ENCODE results near the gene FOXP1.
A peak's percentile ranks its signal among the peaks of the same experiment; 100 is the strongest.

The FOXP1 gene

DNA sequence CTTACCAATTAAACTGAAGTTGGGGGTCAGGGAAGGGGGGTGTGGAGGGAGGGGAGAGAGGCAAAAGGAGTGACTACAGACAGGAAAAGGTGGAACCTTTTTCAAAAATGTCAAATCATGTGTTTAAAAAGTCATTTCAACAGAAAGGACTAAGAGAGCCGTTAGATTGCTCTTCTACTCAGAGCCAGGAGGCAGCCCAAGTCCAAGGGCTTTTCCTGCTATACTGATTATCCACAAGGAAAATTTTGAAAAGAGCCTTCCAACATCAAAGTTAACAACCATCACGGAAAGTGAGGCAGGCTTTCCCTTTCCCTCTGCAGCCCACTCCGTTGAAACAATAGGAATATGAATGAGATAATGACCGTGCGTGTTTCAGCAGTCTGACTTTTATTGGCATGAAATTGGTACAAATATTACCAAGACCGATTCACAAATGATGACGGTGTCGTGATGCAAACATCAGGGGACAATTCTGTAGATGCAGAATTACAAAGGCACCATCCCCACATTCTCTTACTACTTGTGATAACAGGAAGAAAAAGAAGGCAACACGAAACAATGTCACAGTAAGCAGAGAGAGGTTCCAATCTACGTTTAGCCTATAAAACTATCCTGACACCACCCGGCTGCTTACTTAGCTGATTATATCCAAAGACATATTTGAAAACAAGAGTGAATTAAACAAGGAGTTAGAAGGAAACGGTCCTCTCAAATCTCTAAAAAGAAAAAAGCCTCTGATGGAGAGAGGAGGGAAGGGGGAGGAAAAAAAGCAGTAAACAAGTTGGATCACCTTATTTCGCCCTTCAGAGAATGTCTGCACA lies 453.7 kb downstream of the FOXP1 start:
- no peak for DNase-seq (ENCODE audit: low read depth in 2 of 2)

DNA sequence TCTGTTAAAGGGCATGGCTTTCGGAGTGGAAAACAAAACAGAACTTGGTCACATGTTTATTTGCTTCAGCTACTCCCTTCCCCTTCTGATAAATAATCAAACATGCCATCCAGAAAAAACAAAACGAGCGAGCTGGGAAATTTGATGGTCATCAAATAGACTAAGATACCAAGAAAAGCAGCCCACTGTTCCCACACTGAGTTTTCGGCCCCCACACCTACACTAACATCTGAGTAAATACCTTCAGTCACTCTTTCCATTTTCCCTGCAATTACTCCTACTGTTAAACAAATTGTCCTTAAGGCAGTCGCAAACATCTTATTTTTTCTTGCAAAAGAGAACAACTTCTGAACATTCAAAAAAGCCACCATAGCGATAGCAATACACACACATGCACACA lies 454.6 kb downstream of the FOXP1 start:
- no peak for DNase-seq (ENCODE audit: low read depth in 2 of 2)

DNA sequence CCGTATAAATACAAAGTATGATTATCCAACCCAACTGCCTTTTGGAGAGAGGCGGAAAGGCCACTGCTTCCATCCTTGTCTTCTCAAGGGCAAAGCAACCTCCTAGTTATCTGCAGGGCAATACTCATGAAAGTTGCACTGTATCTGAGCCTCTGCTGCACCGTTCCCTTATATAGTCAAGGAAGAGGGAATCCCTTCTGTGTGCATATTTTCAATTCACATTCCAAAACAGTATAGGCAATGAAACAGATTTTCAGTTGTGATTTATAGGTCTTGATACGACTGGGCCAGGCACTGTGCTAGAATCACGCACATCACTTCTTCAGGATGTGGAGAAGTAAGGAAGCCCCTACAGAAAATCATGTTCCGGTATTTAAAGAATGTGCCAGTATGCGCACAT lies 455.7 kb downstream of the FOXP1 start:
- no peak for DNase-seq (ENCODE audit: low read depth in 2 of 2)

DNA sequence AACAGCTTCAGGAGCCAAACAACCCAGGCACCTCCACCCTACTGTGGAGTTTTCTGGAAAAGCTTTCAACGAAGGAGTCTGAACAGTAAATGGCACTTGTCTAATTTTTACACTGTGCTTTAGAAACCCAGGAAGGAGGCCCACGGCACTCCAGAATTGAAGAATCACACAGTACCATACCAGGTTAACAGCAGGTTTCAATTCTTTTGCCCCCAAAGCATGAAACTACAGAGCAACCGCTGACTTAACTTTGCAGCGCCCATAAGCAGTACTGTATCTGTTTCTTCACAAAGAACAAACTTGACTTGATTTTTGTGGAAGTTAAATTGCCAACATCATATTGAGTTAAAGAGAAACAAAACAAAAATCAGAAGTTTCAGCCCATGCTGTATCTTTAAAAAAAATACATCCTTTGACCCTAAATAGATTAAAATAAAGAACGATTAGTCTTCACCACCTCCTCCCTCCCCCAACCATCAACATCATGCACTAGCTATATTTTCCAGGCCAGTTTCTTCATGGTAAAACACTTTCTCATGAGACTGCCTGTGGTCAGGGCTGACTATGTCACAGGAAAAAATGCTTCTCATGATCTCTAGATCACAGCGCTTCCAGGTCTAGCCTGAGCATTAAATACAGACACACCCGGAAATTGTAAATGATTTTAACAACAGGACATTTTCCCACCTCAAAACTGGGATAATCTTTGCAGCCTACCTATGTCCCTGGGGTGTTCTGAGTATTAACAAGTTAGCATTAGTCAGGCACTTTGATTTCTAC lies 456.3 kb downstream of the FOXP1 start:
- DNase-seq (ENCODE audit: low read depth in 2 of 2): peak in 1 of 2 donors; percentile 12

DNA sequence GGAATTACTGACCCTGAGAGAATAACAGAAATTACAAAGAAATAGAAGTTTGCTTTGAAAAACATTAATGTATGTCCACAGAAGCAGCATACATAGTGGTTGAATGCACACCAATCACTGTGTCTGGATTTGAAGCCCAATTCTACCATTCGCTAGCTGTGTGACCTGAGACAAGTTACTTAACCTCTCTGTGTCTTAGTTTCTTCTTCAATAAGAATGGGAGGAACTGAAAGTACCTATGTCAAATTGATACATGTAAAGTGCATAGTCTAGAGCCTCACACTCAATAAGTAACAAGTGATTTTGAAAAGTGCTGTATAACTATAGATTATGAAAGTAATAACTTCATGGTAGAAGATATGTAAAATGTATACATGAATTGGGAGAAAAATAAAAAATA lies 457.8 kb downstream of the FOXP1 start:
- DNase-seq (ENCODE audit: low read depth in 2 of 2): no peak

DNA sequence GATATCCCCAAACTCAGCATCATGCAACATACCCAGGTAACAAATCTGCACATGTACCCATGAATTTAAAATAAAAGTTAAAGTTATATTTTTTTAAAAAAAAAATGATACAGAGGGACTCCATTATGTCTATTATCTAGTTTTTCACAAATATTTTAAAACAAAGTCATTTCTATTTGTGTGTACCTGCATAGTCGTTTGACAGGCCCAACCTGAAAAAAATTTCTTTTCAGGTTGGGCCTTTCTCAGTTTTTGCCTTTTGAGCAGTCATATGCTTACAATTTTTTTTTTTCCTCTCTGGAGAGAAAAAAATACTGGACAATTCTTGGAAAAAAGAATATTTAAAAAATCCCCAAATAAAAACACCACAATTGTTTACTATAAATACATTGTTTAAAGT lies 459.5 kb downstream of the FOXP1 start:
- DNase-seq (ENCODE audit: low read depth in 2 of 2): no peak

DNA sequence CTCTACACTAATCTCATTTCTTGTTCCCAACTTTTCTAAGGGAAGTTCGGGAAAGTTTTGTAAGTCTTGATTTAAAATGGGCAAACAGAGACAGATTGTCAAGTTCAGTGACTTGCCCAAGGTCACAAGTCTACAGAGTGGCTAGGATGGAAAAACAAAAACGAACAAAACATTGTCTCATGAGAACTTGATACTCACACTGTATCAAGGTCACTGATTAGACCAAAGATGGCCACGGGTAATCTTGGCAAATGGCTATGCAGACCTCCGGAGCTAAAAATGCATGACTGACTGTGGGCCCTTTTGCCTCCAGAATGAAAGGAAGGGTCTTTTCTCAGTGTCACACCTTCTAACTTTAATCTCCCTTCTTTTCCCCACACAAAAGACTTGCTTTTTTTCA lies 460.9 kb downstream of the FOXP1 start:
- no peak for DNase-seq (ENCODE audit: low read depth in 2 of 2)

DNA sequence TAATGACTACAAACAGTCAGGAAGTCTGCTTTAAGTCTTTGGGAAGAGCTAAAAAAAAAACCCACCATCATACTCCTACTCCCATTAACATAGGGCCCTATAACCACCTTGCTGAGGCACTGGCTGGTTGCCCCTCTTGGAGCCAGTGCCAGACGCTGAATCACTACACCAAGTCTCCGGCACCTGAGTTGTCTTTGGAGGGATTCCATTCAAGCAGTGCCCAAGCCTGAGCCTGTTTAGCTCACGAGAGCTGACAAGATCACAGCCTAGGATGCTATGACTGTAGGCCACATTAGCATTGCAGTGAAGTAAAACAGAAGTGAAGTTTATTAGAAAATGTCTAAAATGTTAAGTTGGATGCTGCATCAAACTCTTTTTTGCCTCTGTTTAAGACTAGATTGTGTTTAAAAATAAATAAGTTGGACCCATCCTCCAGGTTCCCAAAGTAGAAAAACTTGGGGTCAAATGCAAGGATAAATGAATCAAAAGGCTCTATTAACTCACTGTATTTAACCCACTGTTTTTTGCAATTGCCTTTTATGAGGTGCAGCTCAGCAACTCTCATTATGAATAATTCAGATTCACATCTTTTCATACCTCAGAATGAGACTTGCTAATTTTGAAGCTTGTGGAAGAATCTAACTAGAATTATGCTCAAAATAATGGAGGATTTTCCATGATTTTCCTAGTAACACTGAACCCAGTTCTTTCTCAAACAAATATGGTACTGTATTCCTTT lies 461.9 kb downstream of the FOXP1 start:
- DNase-seq (ENCODE audit: low read depth in 2 of 2): no peak

DNA sequence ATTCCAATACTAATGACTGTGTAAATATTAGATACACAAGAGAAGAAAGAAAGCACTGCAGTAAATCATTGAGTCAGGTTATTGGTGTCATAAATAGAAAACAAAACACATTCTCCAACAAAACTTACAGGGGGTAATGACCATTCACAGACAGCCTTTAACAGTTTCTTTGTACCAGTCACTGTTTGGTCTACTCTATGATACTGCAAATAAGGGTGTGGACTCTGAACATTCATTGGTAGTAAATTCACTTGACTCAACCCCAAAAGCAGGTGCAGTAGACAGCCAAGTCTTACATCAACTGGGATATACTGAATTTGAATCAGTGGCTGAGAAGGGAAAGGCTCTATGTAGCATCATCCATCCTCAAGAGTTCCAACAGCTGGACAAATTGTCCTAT lies 463.5 kb downstream of the FOXP1 start:
- no peak for DNase-seq (ENCODE audit: low read depth in 2 of 2)

DNA sequence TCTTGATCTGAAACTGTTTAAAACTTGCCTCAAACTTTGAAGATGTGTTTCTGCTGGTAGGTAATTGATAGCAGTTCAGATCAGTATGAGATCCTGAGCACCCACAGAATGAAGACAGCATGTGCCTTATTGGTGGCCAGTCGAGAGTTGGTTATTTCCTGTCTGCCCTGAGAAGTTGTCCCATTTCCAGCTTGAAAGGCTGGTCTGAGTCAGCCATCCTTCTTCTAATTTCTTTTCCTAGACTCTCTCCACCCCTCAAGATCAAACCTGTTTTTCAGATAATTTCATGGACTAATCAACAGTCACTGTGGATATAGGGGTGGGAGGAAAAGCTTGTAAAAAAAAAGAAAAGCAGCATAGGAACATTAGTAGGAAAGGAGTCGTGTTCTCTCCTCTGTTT lies 464.4 kb downstream of the FOXP1 start:
- no peak for DNase-seq (ENCODE audit: low read depth in 2 of 2)

DNA sequence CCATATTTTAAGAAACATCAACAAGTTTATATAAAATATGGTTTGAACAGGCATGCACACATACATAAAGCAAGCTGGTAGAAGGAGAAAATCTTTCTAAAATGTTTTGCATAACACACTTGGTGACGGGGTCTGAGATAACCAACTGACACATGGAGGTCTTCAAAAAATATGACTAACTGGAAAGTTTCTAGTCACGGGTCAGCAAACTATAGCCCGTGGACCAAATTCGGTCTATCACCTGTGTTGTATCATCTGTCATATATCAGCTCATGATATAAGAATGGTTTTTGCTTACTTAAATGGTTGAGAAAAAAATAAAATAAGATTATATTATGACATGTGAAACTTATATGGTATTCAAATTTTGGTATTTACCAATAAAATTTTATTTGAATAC lies 465.1 kb downstream of the FOXP1 start:
- DNase-seq (ENCODE audit: low read depth in 2 of 2): no peak

DNA sequence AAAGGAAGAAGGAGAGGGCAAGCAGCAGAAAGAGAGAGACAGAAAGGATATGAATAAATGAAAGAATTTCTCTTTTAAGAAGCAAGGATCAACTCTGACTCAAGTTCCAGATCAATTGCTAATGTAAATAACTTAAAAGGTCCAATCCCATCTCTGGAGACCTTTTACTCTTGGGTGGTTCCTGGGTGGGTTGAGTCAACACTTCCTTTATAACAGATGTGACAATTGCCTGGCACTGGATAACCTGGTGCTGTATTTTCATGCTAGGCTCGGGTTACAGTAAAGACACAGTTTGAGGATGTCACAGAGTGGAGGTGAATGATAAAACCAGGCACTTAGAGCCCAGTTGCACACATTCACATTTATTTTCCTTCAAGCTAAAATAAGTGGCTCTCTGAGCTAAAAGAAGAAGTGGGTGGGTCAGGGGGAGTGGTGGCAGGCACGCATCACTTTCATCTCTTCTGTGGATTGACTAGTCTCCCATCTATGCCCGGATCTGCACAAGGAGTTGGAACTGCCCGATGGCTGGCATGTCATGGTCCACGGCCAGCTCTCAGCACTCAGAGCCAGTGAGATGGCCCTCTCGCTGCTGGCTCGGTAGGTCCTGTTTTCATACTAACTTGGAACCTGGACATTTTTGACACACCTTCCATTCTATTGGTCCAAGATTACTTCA lies 465.8 kb downstream of the FOXP1 start:
- DNase-seq (ENCODE audit: low read depth in 2 of 2): no peak

DNA sequence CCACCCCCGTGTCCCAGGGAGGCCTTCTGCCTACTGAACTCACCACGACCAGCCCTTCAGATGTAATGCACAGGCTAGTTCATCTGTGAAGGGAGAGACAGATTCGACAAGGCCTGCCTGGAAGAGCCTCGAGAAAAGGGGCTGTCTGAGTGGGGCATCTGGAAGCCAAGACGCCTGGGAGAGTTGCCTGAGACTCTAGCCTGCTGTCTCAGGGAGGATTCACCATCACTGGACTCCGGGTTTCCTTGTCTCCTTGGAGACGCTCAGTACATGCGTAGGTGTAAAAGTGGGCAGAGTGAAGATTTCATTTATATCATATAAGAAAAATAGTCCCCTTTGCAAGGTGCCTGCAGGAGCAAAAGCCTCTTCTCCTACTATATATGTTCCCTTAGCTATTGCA lies 468.9 kb downstream of the FOXP1 start:
- no peak for DNase-seq (ENCODE audit: low read depth in 2 of 2)

DNA sequence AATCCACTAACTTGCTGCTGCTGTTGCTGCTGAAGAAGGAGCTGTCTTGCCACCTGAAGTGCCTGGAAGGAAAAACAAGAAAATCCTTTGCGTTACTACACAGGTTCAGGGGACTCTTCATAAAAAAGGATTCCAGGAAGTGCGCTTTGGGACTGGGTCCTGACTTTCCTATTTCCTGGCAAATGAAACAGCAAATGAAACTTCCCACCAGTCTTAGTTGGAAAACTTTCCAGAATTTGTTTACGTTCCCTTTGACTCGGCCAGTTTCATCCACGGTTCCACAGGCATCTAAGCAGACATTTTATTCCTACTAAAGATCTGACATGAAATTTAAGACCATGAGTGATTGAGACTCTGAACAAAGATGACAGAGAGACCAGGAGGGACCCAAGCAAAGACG lies 471.0 kb downstream of the FOXP1 start:
- no peak for DNase-seq (ENCODE audit: low read depth in 2 of 2)

DNA sequence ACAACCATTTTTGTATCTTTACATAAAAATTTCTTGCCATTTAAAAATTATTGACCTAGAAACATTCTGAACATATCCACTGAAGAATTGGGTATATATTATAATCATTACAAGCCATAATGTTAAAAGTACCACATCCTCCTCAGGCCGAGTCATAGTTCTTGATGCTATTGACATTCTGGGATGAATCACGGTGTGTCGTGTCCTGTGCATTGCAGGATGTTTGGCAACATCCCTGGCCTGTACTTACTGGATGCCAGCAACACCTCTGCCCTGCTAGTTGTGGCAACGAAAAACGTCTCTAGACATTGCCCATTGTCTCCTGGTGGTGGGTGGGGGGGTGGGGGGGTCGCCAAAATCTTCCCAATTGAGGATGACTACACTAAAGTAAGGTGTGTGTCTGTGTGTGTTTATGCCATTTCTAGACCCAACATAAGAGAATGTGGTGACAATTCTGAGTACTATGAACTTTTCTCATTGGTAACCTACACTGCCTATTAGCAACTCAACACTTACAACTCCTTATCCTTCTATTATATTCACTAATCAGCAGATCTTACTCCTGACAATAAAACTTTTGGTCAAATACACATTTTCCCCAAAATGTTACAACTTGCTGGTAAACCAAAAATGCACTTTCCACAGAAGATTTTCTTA lies 471.6 kb downstream of the FOXP1 start:
- no peak for DNase-seq (ENCODE audit: low read depth in 2 of 2)

DNA sequence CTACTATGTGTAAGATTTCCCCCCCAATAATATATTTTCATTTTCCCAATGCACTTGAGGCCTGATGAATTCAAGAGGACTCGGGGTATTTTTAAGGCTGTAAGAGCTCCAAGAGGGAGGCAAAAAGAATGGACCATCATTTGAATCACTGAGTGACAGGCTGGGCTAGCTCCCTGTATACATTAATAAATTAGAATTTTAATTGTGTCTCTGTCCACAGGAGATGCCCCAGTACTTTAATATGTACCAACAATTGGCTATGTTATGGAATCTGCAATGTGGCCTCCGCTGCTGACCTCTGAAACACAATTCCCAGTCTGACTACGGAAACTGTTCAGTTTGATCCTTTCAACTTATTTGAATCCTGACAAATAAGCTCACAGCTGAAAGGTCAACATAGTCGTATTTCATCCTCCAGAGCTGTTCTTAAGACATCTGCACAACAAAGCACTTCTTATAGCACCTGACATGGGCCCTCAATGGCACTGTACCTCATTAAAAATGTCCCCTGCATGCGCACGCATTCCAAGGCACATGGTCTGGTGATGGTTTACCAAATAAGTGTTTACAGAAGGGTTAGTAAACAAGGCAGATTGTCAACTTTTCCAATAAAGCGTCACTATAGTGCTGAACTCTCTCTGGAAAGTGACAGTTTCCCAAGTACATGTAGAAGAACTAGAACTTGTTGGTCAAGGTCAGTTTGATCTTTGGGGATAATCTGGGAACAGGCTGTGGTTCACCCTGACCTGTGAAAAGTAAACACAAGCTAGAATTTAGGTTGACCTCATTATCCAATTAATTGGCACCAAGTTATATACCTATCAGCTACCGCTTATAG lies 472.9 kb downstream of the FOXP1 start:
- no peak for DNase-seq (ENCODE audit: low read depth in 2 of 2)

DNA sequence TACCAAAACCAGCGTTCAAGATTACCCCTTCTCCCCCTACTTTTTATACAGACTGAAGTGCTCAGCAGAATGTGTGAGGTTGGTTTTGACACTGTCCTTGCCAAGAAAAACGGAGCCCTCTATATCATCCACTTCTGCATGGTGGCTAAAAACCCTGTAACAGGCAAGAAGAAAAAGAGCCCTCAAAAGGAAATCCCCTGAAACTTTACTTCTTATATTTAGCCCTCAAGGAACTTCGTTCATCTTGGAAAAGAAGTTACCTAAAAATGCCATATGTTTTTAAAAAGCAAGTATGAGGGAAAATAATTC lies 473.6 kb downstream of the FOXP1 start:
- no peak for DNase-seq (ENCODE audit: low read depth in 2 of 2)

DNA sequence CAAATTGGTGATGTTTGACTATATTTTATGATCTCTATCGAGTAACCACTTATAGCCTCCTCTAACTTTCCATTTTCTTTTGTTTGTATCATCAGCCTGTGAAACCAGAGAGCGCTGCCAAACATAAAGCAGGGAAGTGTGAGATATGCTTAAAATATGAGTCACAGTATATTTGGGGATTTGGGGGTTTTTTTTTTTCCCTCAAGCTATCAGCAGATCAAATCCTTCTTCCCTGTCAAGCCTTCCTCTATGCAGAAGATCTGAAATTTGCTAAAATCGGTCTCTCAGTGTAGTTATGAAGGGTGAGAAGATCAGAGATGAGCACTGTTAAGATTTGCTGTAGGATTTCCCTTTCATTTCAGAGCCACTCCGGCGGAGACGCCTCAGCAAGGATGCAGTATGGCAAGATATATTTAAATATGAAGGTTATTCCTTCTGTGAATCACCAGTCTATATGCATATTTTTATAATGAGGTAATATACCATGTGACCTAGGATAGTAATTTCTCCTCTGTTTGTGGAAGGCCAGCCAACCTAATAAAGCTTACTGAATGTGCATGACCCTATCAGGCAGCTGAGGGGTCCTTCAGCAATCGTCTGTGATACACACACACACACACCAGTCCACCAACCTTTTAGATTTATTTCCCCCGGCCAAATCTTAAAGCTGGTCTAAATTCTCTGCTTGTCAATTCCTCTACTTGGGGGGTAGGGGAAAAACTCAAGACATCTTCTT lies 474.1 kb downstream of the FOXP1 start:
- no peak for DNase-seq (ENCODE audit: low read depth in 2 of 2)

DNA sequence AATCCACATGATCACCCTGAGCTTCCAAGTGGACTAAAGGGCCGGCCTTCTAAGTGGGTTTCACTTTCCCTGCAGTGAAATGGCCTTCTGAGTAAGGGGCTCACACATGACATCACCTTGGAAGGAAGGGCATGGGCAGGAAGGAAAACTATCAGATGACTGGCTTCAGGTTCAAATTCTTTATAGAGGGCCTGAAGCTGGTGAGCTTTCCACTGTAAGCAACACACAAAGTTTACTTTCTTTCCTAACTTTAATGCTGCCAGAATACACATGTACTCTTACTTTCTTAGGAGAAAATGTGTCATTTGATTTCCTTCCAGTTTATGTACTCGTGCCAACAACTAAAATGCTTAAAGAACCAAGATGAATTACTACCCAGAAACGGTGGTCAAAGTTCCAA lies 475.6 kb downstream of the FOXP1 start:
- DNase-seq (ENCODE audit: low read depth in 2 of 2): no peak

DNA sequence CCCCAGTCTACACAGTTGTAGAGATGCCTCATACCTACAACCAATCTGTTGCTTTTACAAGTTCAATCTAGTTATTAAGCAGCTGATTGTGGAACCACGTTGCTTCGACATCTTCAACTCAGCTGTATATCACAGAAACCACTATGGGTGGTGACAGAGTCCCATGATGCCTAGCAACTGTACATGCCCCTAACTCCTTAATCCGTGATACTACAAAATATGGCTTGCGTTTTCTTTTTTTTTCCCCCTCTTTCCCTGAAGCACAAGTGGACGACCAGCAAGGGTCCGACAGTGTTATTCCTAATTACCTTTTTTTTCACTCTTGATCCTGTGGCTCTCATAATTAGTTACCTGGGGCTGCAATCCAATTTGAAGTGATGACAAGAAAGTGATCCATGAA lies 478.6 kb downstream of the FOXP1 start:
- no peak for DNase-seq (ENCODE audit: low read depth in 2 of 2)
